HG03558 (cell line): Measurements from ENCODE around the gene LGALS14.
"Not testable (repeated sequence)": the region's sequence is repeated elsewhere in the genome, so short reads cannot be mapped to it uniquely, and the experiment has no call there.

ENCODE experiments used
- ATAC-seq: cut with Tn5 transposase; IDR thresholded peaks from one replicate; pipeline ENCODE4 v1.9.1; 2021; ENCODE audit warnings: moderate number of reproducible peaks; ENCODE audit not compliant: unreplicated experiment; ENCODE audit errors: extremely low read depth

LGALS14 gene, protein sequence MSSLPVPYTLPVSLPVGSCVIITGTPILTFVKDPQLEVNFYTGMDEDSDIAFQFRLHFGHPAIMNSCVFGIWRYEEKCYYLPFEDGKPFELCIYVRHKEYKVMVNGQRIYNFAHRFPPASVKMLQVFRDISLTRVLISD

GRCh38 chr19:39704181-39705044 lies at the start of gene LGALS14:
TSS of gene LGALS14 (plus strand) at chr19:39704481. CDS start at chr19:39704529, 48 bp downstream.
- no peak for ATAC-seq

GRCh38 chr19:39655613-39656012 lies 48.7 kb upstream of the LGALS14 start, which contains the start of gene LGALS16:
TSS of gene LGALS16 (plus strand) at chr19:39655913. CDS start at chr19:39655962, 49 bp downstream.
- no peak for ATAC-seq

GRCh38 chr19:39659791-39660190 lies 44.5 kb upstream of the LGALS14 start:
- no peak for ATAC-seq

GRCh38 chr19:39660661-39661060 lies 43.6 kb upstream of the LGALS14 start:
- no peak for ATAC-seq

GRCh38 chr19:39661565-39661964 lies 42.7 kb upstream of the LGALS14 start:
- no peak for ATAC-seq

GRCh38 chr19:39669860-39670259 lies 34.4 kb upstream of the LGALS14 start:
- ATAC-seq = not testable (repeated sequence)

GRCh38 chr19:39670998-39671397 lies 33.3 kb upstream of the LGALS14 start:
- ATAC-seq = no peak

DNA sequence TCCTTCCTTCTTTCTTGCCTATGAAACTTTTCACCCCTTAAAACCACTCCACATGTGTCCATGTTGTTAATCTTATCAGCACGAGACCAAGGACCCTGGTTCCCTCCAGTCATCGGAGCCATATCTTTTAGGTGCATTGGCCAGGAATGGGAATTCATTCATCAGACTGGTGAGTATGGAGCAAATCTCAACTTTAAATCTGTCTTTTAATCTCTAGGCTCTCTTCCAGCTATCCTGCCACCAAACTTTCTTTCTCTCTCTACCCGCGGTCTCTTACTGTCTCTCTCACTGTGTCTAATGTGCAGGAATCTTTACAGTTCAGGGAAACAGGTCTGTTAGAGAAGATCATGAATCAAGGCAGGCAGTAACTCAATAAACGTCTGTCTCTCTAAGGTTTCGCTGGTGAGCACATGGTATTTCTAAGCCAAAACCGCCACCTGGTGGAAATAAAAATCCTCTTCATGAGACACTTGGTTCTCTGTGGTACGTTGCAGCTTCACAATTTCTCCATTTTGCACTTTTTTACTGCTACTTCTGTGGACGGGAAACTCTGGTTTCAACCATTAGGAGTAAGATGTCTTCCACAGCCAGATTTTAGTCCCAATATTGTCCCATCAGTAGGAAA lies 32.4 kb upstream of the LGALS14 start:
- no peak for ATAC-seq

GRCh38 chr19:39672473-39672872 lies 31.8 kb upstream of the LGALS14 start:
- ATAC-seq = no peak

DNA sequence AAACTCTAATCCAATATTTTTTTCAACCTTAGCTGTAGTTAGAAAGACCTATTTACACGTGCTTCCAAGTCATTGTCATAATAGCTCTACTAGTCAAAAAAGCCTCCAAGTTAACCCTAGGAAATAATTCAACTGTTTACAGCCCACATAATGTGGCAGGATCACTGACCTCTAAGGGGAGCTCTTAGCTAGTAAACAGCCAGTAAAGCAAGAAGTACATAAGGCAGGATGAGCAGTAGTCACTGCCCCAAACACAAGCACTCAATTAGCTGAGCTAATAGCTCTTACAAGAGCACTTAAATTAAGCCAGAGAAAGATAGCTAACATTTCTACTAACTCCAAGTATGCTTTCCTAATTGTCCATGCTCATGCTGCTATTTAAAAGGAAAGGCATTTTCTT lies 30.4 kb upstream of the LGALS14 start:
- ATAC-seq = not testable (repeated sequence)

DNA sequence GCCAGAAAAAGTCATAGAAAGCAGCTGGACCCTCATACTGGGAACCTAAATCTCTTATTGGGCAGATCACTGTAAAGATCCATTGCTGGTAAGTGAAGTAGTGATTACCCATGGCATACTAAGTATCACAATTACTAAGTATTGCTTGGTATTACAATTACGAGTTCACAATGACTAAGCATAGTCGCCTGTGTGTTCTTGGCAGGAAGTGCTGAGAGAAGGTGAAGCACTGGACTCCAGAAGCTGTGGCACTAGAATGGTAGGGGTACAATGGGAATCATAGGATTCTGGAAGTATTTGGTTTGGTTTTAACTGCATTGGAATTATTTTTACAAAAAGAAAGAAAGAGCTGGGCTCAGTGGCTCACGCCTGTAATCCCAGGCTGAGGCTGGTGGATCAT lies 28.3 kb upstream of the LGALS14 start:
- ATAC-seq = no peak

GRCh38 chr19:39677961-39678889 lies 26.1 kb upstream of the LGALS14 start:
- ATAC-seq = no peak

DNA sequence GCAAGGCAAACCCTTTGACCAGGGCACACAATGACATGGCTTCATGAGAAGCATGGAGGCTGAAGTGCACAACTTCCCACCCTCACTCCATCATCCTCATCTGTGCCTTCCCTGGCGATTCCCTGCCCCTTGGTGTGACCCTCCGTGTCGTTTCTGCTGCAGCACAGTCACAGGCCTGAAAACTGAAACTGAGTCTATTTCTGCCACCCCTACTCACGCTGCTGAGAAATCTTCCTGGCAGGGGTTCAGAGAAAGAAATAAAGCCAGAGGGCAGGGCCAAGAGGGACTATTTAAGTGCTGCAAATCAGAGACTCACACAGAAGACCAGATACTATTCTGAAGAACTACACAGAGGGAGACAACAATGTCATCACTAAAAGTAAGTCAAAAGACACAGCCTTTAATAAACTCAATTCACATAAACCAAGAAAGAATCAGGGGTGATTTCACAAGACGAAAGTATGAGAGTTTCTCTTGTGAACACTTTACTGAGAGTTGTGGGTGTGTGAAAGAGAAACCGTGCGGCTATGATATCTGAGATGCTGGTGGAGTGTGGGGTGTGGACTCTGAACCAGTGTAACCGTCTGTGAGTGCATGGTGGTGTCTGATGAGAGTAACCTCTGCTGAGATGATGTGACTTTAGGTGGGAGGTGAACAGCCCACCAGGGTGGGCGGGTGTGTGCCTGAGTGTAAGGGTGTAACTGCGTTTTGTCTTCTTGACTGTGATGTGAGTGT lies 25.1 kb upstream of the LGALS14 start:
- ATAC-seq = peak; percentile 68

- peak; percentile 6 for ATAC-seq
Measured at GRCh38 chr19:39679791-39680168, 24.5 kb upstream of the LGALS14 start.

DNA sequence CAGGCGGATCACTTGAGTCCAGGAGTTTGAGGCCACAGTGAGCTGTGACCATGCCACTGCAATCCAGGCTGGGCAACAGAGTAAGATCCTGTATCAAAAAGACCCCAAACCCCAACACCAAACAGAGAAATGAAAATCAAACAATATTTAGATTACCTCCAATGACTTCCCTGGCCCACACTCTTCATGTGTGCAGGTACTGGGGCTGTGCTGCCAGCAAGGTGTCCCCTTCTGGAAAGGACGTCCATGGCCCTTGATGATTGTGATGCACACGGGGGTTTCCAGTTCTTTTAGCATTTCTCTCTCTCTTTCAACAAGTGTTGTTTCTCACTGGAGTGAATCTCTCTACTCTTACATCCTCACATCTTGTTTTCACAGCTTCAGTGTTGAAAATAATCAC lies 23.7 kb upstream of the LGALS14 start:
- no peak for ATAC-seq

GRCh38 chr19:39681416-39681815 lies 22.9 kb upstream of the LGALS14 start:
- no peak for ATAC-seq

- no peak for ATAC-seq
Measured at GRCh38 chr19:39684267-39684666, 20.0 kb upstream of the LGALS14 start.

DNA sequence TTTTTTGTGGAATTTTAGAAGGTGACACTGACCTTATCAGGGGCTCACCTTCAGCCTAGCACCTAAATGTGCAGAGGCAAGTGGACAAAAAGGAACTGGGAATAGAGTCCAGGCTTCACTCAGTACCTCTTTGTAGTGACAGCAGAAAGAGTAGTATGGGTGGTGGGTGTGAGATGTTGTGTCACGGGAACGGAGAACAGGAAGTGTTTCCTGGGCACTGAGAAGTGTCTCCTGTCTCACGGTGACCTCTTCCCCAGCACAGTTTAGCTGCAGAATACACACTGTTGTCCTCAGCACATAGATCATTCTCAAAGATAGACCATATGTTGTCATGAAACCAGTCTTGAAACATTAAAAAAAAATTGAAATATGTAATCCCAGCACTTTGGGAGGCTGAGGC lies 17.5 kb upstream of the LGALS14 start:
- no peak for ATAC-seq

GRCh38 chr19:39688637-39689036 lies 15.6 kb upstream of the LGALS14 start:
- ATAC-seq = not testable (repeated sequence)

DNA sequence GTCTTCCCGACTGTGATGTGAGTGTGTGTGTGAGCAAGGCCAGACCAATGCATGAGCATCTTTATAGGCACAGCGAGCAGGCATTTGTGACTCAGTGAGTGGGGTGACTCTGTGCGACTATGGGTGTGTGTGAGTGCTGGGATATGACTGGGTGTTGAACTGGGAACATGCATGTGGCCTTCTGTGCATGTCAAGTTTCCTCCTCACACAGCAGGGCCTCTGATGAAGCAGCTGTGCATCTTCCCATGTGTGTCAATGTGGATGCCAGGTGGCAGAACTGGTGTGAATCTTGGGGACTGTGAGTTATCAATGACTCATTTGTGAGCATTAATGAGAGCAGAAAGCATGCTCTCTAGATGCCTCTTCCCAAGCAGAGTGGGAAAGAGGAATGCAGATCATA lies 12.1 kb upstream of the LGALS14 start:
- ATAC-seq = no peak
